Measurements from ENCODE around the gene WDR38. TPM values are rescaled to one million over a fixed set of nuclear protein-coding genes. Genes with fewer than 3 reads are reported as not detected.

The WDR38 gene
- total and polyA plus RNA-seq, 2 of the 13 experiments (the other 11 are each of a cell fraction or from before 2014, with no cell fraction given): not detected

- 1% methylated on average over 10 of the region's 10 CpGs for WGBS (ENCODE audit: low lambda C conversion rate)
- no peaks in the 10 kb centered on the region for H3K79me2 ChIP-seq (ENCODE audit: insufficient read depth, low read length)
- H3K27me3 ChIP-seq (ENCODE audit: control insufficient read depth in 1 of 2, insufficient read depth in 2 of 2, low read length in 2 of 2): no peaks in the 10 kb centered on the region; a peak in 2 of 5 replicates
- intact Hi-C loops (cut with micrococcal nuclease; ENCODE audit: unreplicated experiment): no loop called here
- in situ Hi-C loops (cut with HindIII; ENCODE audit: extremely low pct_ligation_motif_present, low pct_unique_long_range_greater_than_20kb): loop anchor here (5.0 to 10.0 kb wide), 2 partner anchors 55 to 78 kb away; partner anchors contain the start of gene NR6A1
- no peak overlapping the region for H3K9ac ChIP-seq (ENCODE audit: insufficient read depth, low read depth, low read length)
- BruUV-seq (replicated peaks): no TSS peak
- no peak overlapping the region for H3K27ac ChIP-seq (ENCODE audit: extremely low read length, insufficient read depth, low read length)
- H3K36me3 ChIP-seq (replicated peaks in 1 of 2; ENCODE audit: control insufficient read depth in 1 of 2, insufficient read depth in 2 of 2, low read length in 2 of 2): no peaks in the 10 kb centered on the region
- no peaks in the 10 kb centered on the region for H3K9me3 ChIP-seq (ENCODE audit: low read length)
- no peak overlapping the region for H2AFZ ChIP-seq (ENCODE audit: low read length)
- peak overlapping the region; percentile 36; the same call in 1 of the 2 replicates for H3K4me2 ChIP-seq (ENCODE audit: low read depth, low read length)
- no peak overlapping the region for H3K4me3 ChIP-seq (replicated peaks in 1 of 3; ENCODE audit: insufficient read depth in 1 of 3, low read depth in 2 of 3, low read length in 3 of 3)
- no peaks in the 10 kb centered on the region for H4K20me1 ChIP-seq (ENCODE audit: insufficient read depth, low read length)
- ChIA-PET POLR2A (no interaction called here), CTCF (ENCODE audit: low intra/inter-chr PET ratio, low total read pairs) (interaction anchor here (1.7 kb wide), 1 partner anchor 9 kb away, joined by 3 read pairs; no protein-coding TSS in a partner anchor)
- H3K4me1 ChIP-seq (ENCODE audit: insufficient read depth, low read length): peaks cover 56% of the 10 kb centered on the region
- DNase-seq (ENCODE audit: low spot score) (peak; percentile 74), ATAC-seq (no peak), FAIRE-seq (peak; percentile 64)
- TF ChIP-seq ZNF577 (CRISPR knock-in tag; IDR thresholded peaks at IDR 0.05; ENCODE audit: borderline replicate concordance, low read depth) (no peak), FOXM1 (CRISPR knock-in tag; IDR thresholded peaks at IDR 0.05) (no peak), ARHGAP35 (CRISPR knock-in tag; IDR thresholded peaks at IDR 0.05; ENCODE audit: borderline replicate concordance) (no peak), ZNF432 (CRISPR knock-in tag; IDR thresholded peaks at IDR 0.05; ENCODE audit: borderline replicate concordance) (no peak), PBX3 (CRISPR knock-in tag; IDR thresholded peaks at IDR 0.05; ENCODE audit: borderline replicate concordance) (no peak), SP1 (IDR thresholded peaks at IDR 0.05) (no peak), SP1 (CRISPR knock-in tag; IDR thresholded peaks at IDR 0.05) (no peak), MAFK (conservative IDR thresholded peaks at IDR 0.05 in 1 of 2, IDR thresholded peaks at IDR 0.05 in 1 of 2; ENCODE audit: low read length in 2 of 2) (no peak), KDM3A (CRISPR knock-in tag; IDR thresholded peaks at IDR 0.05; ENCODE audit: low read depth) (no peak), NR1H2 (CRISPR knock-in tag; IDR thresholded peaks at IDR 0.05; ENCODE audit: borderline replicate concordance, low read depth) (no peak), ATF6 (CRISPR knock-in tag; conservative IDR thresholded peaks at IDR 0.05) (no peak), ZNF136 (CRISPR knock-in tag; IDR thresholded peaks at IDR 0.05; ENCODE audit: low read depth) (no peak), TRIM22 (IDR thresholded peaks at IDR 0.05) (no peak), ZNF367 (CRISPR knock-in tag; IDR thresholded peaks at IDR 0.05; ENCODE audit: borderline replicate concordance) (no peak), BCL3 (CRISPR knock-in tag; IDR thresholded peaks at IDR 0.05) (no peak), TBL1XR1 (IDR thresholded peaks at IDR 0.05; ENCODE audit: borderline replicate concordance, low read length, partially characterized antibody) (no peak), HNF4G (IDR thresholded peaks at IDR 0.05; ENCODE audit: borderline replicate concordance, low read depth, low read length) (peak; percentile 15; the same call in 1 of the 2 replicates), HNF4G (CRISPR knock-in tag; IDR thresholded peaks at IDR 0.05; ENCODE audit: borderline replicate concordance, low read depth) (no peak), CREM (IDR thresholded peaks at IDR 0.05) (no peak), CREM (CRISPR knock-in tag; IDR thresholded peaks at IDR 0.05) (no peak)
These were observed 3.5 kb upstream of the WDR38 start for GRCh38 chr9:124849801-124850200.
